ENCODE data around the gene KLHL3. TPM values are rescaled to one million over a fixed set of nuclear protein-coding genes. Genes with fewer than 3 reads are reported as not detected.

KLHL3 gene
- total RNA-seq, 1 donor from 2014 or later = 2.2 TPM

GRCh38 chr5:137636830-137637714, 98.8 kb downstream of the KLHL3 start:
- Mint-ChIP-seq H3K27ac (no peak overlapping the region), H3K36me3 (ENCODE audit: low read depth) (no peaks in the 10 kb centered on the region), H3K4me1 (no peaks in the 10 kb centered on the region), H3K9me3 (no peaks in the 10 kb centered on the region), H3K4me3 (no peak overlapping the region), H3K27me3 (no peaks in the 10 kb centered on the region)
- peak; percentile 34 for DNase-seq
- intact Hi-C loops (cut with micrococcal nuclease) = no loop called here

DNA sequence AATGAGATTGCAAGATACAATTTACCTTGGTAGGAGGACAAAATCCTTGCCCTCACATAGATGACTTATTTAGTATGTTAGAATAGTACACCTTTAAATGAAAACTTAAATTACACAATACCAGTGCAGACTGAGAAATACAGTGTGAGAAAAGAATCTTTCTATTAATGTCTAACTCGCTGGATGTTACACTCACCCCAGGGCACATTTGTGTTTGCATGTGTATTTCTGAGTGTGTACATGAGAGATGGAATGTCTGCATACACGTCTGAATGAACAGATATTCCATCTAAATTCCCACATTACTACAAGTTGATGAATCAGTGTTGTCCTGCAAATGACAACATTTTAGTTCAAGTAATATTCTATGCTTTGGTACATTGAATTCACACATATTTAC, 99.8 kb downstream of the KLHL3 start:
- H3K4me1 Mint-ChIP-seq = no peaks in the 10 kb centered on the region
- DNase-seq = no peak
- H3K9me3 Mint-ChIP-seq = no peaks in the 10 kb centered on the region

DNA sequence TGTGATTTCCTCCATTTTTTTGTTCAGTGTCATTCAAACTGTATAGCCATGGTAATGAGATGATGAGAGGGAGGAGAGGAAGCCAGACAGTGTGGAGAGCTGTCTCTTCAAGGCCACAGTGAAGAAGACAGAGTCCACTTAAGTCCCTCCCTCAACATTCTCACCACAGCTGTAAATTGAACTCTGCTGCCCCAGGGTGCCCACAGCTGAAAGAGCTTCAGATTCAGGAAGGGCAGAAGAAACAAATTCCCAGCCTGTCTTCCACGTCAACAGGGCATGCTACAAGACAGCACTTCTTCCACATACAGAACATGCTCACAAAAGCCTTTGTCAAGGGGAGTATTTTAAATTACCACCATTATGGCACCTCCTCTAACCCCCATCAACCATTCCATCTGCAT, 100.4 kb downstream of the KLHL3 start:
- H3K27ac Mint-ChIP-seq = no peak overlapping the region
- no peak overlapping the region for H3K4me3 Mint-ChIP-seq
- H3K4me1 Mint-ChIP-seq = no peaks in the 10 kb centered on the region
- H3K27me3 Mint-ChIP-seq = no peaks in the 10 kb centered on the region
- no peaks in the 10 kb centered on the region for H3K36me3 Mint-ChIP-seq (ENCODE audit: low read depth)
- no peaks in the 10 kb centered on the region for H3K9me3 Mint-ChIP-seq
- DNase-seq = peak; percentile 41
- intact Hi-C loops (cut with micrococcal nuclease) = no loop called here

More for the DNA sequence above, 99.8 kb downstream of the KLHL3 start:
- Mint-ChIP-seq H3K27me3 (no peaks in the 10 kb centered on the region), H3K4me3 (no peak overlapping the region), H3K27ac (no peak overlapping the region), H3K36me3 (ENCODE audit: low read depth) (no peaks in the 10 kb centered on the region)
- intact Hi-C loops (cut with micrococcal nuclease) = no loop called here

GRCh38 chr5:137633896-137634295, 102.0 kb downstream of the KLHL3 start:
- Mint-ChIP-seq H3K27ac (no peak overlapping the region), H3K4me3 (no peak overlapping the region), H3K36me3 (ENCODE audit: low read depth) (no peaks in the 10 kb centered on the region), H3K4me1 (no peaks in the 10 kb centered on the region), H3K9me3 (no peaks in the 10 kb centered on the region), H3K27me3 (no peaks in the 10 kb centered on the region)
- intact Hi-C loops (cut with micrococcal nuclease) = no loop called here
- DNase-seq = peak; percentile 48

GRCh38 chr5:137632716-137633115, 103.2 kb downstream of the KLHL3 start:
- Mint-ChIP-seq H3K27me3 (no peaks in the 10 kb centered on the region), H3K27ac (no peak overlapping the region), H3K4me1 (no peaks in the 10 kb centered on the region), H3K9me3 (no peaks in the 10 kb centered on the region), H3K4me3 (no peak overlapping the region), H3K36me3 (ENCODE audit: low read depth) (no peaks in the 10 kb centered on the region)
- DNase-seq = peak; percentile 15
- intact Hi-C loops (cut with micrococcal nuclease) = no loop called here

DNA sequence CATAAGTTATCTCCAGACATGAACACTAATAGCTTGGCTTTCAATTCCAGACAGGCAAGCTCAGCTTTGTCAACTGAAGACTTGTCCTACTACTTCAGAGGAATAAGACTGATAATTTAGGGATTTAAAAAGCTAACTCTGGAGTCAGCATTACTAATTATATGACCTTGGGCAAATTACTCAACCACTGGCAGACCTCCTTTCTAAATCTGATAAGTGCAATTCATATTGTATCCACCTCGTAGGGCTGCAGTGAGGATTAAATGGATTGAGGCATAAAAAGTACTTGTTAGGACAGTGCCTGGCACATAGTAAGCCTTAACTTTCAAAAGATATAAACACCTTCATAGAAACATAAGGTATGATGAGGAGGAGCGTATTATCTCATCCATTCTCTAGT, 104.4 kb downstream of the KLHL3 start:
- Mint-ChIP-seq H3K36me3 (ENCODE audit: low read depth) (no peaks in the 10 kb centered on the region), H3K27ac (no peak overlapping the region), H3K27me3 (no peaks in the 10 kb centered on the region), H3K4me3 (no peak overlapping the region), H3K9me3 (no peaks in the 10 kb centered on the region), H3K4me1 (no peaks in the 10 kb centered on the region)
- DNase-seq = peak; percentile 21
- intact Hi-C loops (cut with micrococcal nuclease) = no loop called here

DNA sequence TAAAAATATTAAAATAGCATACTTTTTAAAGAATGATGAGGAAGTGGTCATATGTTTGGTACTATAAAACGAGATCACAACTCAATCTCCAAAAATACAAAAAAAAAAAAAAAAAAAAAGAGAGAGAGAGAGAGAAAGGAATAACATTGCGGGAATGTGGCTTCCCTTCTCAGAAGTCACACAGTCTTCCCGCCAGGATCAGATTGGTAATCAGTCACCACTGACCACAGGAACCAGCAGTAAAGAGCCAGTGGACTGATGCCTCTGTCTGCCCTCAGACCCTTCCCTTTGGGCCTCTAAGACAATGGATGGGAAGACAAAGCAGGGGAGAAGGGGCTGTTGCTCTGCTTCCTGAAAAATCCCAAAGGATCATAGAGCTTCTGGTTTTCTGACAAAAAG, 104.9 kb downstream of the KLHL3 start:
- H3K9me3 Mint-ChIP-seq = no peaks in the 10 kb centered on the region
- peak; percentile 38 for DNase-seq
- intact Hi-C loops (cut with micrococcal nuclease) = no loop called here
- no peaks in the 10 kb centered on the region for H3K36me3 Mint-ChIP-seq (ENCODE audit: low read depth)
- H3K27ac Mint-ChIP-seq = no peak overlapping the region
- no peak overlapping the region for H3K4me3 Mint-ChIP-seq
- H3K27me3 Mint-ChIP-seq = no peaks in the 10 kb centered on the region
- no peaks in the 10 kb centered on the region for H3K4me1 Mint-ChIP-seq

- Mint-ChIP-seq H3K4me1 (no peaks in the 10 kb centered on the region), H3K4me3 (no peak overlapping the region), H3K27ac (no peak overlapping the region), H3K9me3 (no peaks in the 10 kb centered on the region), H3K27me3 (no peaks in the 10 kb centered on the region), H3K36me3 (ENCODE audit: low read depth) (no peaks in the 10 kb centered on the region)
- DNase-seq = peak; percentile 47
- intact Hi-C loops (cut with micrococcal nuclease) = no loop called here
Measured at GRCh38 chr5:137630216-137630971, 105.5 kb downstream of the KLHL3 start.

GRCh38 chr5:137629646-137630045, 106.2 kb downstream of the KLHL3 start:
- Mint-ChIP-seq H3K4me3 (no peak overlapping the region), H3K27me3 (no peaks in the 10 kb centered on the region), H3K27ac (no peak overlapping the region), H3K9me3 (no peaks in the 10 kb centered on the region), H3K4me1 (no peaks in the 10 kb centered on the region), H3K36me3 (ENCODE audit: low read depth) (no peaks in the 10 kb centered on the region)
- peak; percentile 77 for DNase-seq
- intact Hi-C loops (cut with micrococcal nuclease) = loop anchor here (1.0 to 10.0 kb wide), 4 partner anchors 31 to 505 kb away; partner anchors contain the start of gene NME5

GRCh38 chr5:137627706-137628105, 108.2 kb downstream of the KLHL3 start:
- no peak overlapping the region for H3K27ac Mint-ChIP-seq
- no peak overlapping the region for H3K4me3 Mint-ChIP-seq
- H3K27me3 Mint-ChIP-seq = no peaks in the 10 kb centered on the region
- H3K4me1 Mint-ChIP-seq = no peaks in the 10 kb centered on the region
- intact Hi-C loops (cut with micrococcal nuclease) = loop anchor here (10.0 kb wide), 1 partner anchor 507 kb away; the partner anchor contains the start of gene NME5
- H3K36me3 Mint-ChIP-seq (ENCODE audit: low read depth) = no peaks in the 10 kb centered on the region
- no peak for DNase-seq
- no peaks in the 10 kb centered on the region for H3K9me3 Mint-ChIP-seq

GRCh38 chr5:137627293-137627692, 108.6 kb downstream of the KLHL3 start:
- no peak for DNase-seq
- H3K4me3 Mint-ChIP-seq = no peak overlapping the region
- H3K9me3 Mint-ChIP-seq = no peaks in the 10 kb centered on the region
- intact Hi-C loops (cut with micrococcal nuclease) = loop anchor here (10.0 kb wide), 1 partner anchor 508 kb away; the partner anchor contains the start of gene NME5
- no peak overlapping the region for H3K27ac Mint-ChIP-seq
- no peaks in the 10 kb centered on the region for H3K4me1 Mint-ChIP-seq
- no peaks in the 10 kb centered on the region for H3K27me3 Mint-ChIP-seq
- H3K36me3 Mint-ChIP-seq (ENCODE audit: low read depth) = no peaks in the 10 kb centered on the region

DNA sequence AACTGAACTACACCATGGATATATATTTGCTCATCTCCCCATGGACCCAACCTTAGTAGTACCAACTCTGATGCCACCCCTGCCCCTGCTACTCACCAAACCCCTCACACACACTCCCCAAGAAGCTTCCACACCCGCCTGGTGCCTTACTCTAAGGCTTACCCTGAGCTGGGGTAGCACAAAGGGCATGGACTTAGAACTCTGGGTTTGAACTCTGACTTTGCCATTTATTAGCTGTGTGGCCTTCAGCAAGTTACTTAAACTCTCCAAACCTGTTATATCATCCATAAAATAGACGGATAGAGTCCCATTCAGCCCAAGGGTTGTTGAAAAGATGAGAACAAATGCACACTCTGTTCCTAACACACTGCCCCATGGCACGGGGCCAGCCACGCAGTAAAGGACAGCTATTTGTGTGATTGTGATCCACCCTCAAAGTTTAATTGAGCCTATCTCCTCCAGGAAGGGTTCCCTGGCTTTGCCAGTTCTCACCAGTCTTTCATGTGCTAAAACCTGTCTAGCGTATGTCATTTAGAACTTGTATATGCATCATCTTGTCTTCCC, 111.0 kb downstream of the KLHL3 start:
- no peak for DNase-seq
- intact Hi-C loops (cut with micrococcal nuclease) = loop anchor here (10.0 kb wide), 1 partner anchor 510 kb away; the partner anchor contains the start of gene NME5
- no peak overlapping the region for H3K27ac Mint-ChIP-seq
- no peaks in the 10 kb centered on the region for H3K27me3 Mint-ChIP-seq
- H3K36me3 Mint-ChIP-seq (ENCODE audit: low read depth) = no peaks in the 10 kb centered on the region
- H3K9me3 Mint-ChIP-seq = no peaks in the 10 kb centered on the region
- H3K4me3 Mint-ChIP-seq = no peak overlapping the region
- H3K4me1 Mint-ChIP-seq = no peaks in the 10 kb centered on the region

DNA sequence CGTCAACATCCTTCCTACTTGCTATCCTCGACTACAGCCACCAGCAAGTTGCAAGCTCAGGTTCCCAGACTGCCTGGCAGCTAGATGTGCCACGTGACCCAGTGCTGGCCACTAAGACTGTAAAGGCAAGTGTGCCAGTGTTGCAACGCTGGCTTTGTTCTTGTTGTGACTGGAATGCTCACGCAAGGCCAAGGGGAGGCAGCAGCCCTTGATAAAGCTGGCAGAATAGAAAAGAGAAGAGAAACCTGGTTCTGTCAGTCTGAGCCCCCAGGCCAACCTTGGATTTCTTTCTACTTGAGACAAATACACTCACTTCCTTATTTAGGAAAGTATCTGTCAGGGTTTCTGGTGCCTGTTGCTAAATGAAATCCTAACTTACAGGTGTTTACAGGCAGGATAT, 113.0 kb downstream of the KLHL3 start:
- intact Hi-C loops (cut with micrococcal nuclease) = loop anchor here (10.0 kb wide), 1 partner anchor 512 kb away; the partner anchor contains the start of gene NME5

More for the DNA sequence above, 113.0 kb downstream of the KLHL3 start:
- no peak for DNase-seq
- Mint-ChIP-seq H3K4me1 (no peaks in the 10 kb centered on the region), H3K9me3 (no peaks in the 10 kb centered on the region), H3K4me3 (no peak overlapping the region), H3K36me3 (ENCODE audit: low read depth) (no peaks in the 10 kb centered on the region), H3K27me3 (no peaks in the 10 kb centered on the region), H3K27ac (no peak overlapping the region)
